KMS-11 (cell line): ENCODE measurements around the gene RFT1.

Experiments used
- H2AFZ ChIP-seq: fragments of 200-600 bp; sonication (generic); 2 replicates; pipeline ENCODE4 v1.6.1; 2016; ENCODE audit warnings: antibody characterized with exemption, mixed run types, low read depth
- H3K27ac ChIP-seq: fragments of 200-600 bp; sonication (generic); 2 replicates; pipeline ENCODE4 v1.6.1; 2016; ENCODE audit warnings: mild to moderate bottlenecking, mixed run types
- H3K27me3 ChIP-seq: fragments of 200-600 bp; sonication (generic); 2 replicates; pipeline ENCODE4 v1.6.1; 2017; ENCODE audit warnings: mild to moderate bottlenecking, low read depth, mixed run types, moderate library complexity; ENCODE audit not compliant: insufficient read depth
- H3K36me3 ChIP-seq: fragments of 200-600 bp; sonication (generic); 2 replicates; pipeline ENCODE4 v1.6.1; 2017; ENCODE audit warnings: mild to moderate bottlenecking, mixed run types; ENCODE audit not compliant: insufficient read depth
- H3K4me1 ChIP-seq: fragments of 200-600 bp; sonication (generic); 2 replicates; pipeline ENCODE4 v1.6.1; 2016; ENCODE audit warnings: mild to moderate bottlenecking, low read depth, mixed run types; ENCODE audit not compliant: poor library complexity, severe bottlenecking
- H3K4me2 ChIP-seq: fragments of 200-600 bp; sonication (generic); 2 replicates; pipeline ENCODE4 v1.7.0; 2016; ENCODE audit warnings: mild to moderate bottlenecking, mixed run types
- H3K4me3 ChIP-seq: fragments of 200-600 bp; sonication (generic); IDR thresholded peaks from 2 replicates; pipeline ENCODE4 v1.6.1; 2017; ENCODE audit warnings: low read depth, low read length, mixed read lengths; ENCODE audit not compliant: insufficient read depth
- H3K79me2 ChIP-seq: fragments of 200-600 bp; sonication (generic); 2 replicates; pipeline ENCODE4 v1.6.1; 2016; ENCODE audit warnings: low read depth, mixed run types; ENCODE audit not compliant: insufficient read depth
- H3K9ac ChIP-seq: fragments of 200-600 bp; sonication (generic); 2 replicates; pipeline ENCODE4 v1.6.1; 2016; ENCODE audit warnings: mild to moderate bottlenecking, mixed run types
- H4K20me1 ChIP-seq: fragments of 200-600 bp; sonication (generic); 2 replicates; pipeline ENCODE4 v1.6.1; 2016; ENCODE audit warnings: mild to moderate bottlenecking, mixed run types; ENCODE audit not compliant: insufficient read depth
- TF ChIP-seq, protein P1 (sequence below): fragments of 200-600 bp; sonication (generic); conservative IDR thresholded peaks from 2 replicates; pipeline ENCODE4 v1.6.1; 2017; ENCODE audit warnings: low read depth, mild to moderate bottlenecking, antibody characterized with exemption, low read length, moderate library complexity, mixed read lengths

The RFT1 gene

DNA sequence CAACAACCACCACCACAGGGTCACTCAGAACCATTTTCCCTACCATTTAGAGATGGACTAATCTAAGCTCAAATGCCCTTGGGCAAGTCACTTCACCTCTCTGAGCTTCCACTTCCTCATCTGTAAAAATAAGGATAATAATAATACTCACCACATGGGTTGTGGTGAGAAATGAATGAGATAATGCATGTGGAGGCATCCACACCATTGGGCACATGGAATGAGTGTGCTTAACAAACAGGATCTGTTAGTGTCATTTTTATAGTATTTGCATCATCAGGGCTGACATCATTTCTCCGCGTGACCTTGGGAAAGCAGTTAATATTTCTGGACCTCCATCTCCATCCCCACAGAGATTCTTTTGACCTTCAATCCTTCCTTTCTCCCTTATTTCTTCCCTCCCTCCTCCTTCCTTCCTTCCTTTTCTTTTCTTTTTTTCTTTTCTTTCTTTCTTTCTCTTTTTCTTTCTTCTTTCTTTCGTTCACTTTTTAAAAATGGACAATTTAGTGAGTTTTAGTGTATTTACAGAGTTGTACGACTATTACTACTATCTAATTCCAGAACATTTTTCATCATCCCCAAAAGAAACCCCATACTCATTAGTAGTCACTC lies 7.7 kb upstream of the RFT1 start:
- H3K27me3 ChIP-seq, result no peaks in the 10 kb centered on the region
- H3K79me2 ChIP-seq, result no peaks in the 10 kb centered on the region
- TF ChIP-seq, protein P1, sequence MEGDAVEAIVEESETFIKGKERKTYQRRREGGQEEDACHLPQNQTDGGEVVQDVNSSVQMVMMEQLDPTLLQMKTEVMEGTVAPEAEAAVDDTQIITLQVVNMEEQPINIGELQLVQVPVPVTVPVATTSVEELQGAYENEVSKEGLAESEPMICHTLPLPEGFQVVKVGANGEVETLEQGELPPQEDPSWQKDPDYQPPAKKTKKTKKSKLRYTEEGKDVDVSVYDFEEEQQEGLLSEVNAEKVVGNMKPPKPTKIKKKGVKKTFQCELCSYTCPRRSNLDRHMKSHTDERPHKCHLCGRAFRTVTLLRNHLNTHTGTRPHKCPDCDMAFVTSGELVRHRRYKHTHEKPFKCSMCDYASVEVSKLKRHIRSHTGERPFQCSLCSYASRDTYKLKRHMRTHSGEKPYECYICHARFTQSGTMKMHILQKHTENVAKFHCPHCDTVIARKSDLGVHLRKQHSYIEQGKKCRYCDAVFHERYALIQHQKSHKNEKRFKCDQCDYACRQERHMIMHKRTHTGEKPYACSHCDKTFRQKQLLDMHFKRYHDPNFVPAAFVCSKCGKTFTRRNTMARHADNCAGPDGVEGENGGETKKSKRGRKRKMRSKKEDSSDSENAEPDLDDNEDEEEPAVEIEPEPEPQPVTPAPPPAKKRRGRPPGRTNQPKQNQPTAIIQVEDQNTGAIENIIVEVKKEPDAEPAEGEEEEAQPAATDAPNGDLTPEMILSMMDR, result no peak
- no peak overlapping the region for H2AFZ ChIP-seq
- no peak overlapping the region for H3K27ac ChIP-seq
- H4K20me1 ChIP-seq, result no peaks in the 10 kb centered on the region
- H3K4me3 ChIP-seq, result no peak overlapping the region
- H3K4me1 ChIP-seq, result peaks cover 3% of the 10 kb centered on the region
- no peak overlapping the region for H3K4me2 ChIP-seq
- H3K36me3 ChIP-seq, result no peaks in the 10 kb centered on the region
- H3K9ac ChIP-seq, result no peak overlapping the region

DNA sequence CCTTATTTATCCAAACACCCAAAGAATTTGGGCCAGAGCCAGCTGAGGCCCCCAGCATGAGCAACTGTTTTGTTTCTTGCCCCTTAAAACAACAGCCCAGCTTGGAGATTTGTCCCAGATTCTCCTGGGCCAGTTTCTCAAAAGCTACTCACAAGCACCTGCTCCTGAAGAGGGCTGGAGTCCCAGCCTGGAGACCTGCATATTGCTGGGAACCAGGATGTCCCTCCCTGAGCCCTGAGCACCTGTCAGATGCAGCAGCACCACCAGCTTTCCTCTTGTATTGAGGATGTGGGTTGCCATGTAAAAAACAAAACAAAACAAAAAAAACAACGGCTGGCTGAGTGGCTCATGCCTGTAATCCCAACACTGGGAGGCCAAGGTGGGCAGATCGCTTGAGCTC lies 7.0 kb upstream of the RFT1 start:
- no peaks in the 10 kb centered on the region for H4K20me1 ChIP-seq
- H3K4me1 ChIP-seq, result peaks cover 3% of the 10 kb centered on the region
- no peak overlapping the region for H3K9ac ChIP-seq
- H3K27ac ChIP-seq, result no peak overlapping the region
- TF ChIP-seq, protein P1, result no peak
- H3K27me3 ChIP-seq, result no peaks in the 10 kb centered on the region
- no peak overlapping the region for H3K4me3 ChIP-seq
- no peaks in the 10 kb centered on the region for H3K79me2 ChIP-seq
- no peak overlapping the region for H3K4me2 ChIP-seq
- no peak overlapping the region for H2AFZ ChIP-seq
- no peaks in the 10 kb centered on the region for H3K36me3 ChIP-seq

DNA sequence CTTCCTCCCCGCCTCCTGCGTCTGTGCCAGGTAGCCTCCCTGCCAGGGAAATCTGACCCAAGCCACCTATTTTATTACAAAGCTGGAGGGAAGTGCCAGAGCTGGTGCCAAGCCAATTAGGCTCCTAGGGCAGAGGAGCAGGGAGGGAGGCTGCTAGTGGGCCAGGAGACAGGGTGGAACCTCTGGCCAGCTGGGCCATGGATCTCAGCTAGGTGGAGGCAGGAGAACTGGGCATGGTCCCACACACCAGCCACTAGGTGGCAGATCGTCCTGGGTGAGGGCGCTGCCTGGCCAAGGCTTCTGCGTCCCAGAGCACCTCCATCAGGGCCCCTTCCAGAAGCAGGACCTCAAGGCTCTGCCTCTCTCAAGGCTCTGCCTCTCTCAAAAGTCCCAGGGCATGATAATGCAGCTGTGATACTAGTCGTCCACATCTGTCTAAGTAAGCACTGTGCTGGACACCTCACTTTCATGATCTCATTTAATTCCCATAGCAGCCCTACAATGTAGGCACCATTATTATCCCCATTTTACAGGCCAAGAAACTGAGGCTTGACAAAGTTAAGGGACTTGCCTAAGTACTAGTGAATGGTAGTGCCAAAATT lies 4.5 kb upstream of the RFT1 start:
- Histone ChIP-seq H3K9ac (no peak overlapping the region), H4K20me1 (no peaks in the 10 kb centered on the region), H3K4me1 (peaks cover 7% of the 10 kb centered on the region), H2AFZ (no peak overlapping the region), H3K27me3 (no peaks in the 10 kb centered on the region), H3K27ac (no peak overlapping the region), H3K4me3 (no peak overlapping the region), H3K36me3 (no peaks in the 10 kb centered on the region), H3K79me2 (peaks cover 4% of the 10 kb centered on the region; the same call in 1 of the 2 replicates), H3K4me2 (no peak overlapping the region)
- TF ChIP-seq, protein P1, result peak; percentile 72

DNA sequence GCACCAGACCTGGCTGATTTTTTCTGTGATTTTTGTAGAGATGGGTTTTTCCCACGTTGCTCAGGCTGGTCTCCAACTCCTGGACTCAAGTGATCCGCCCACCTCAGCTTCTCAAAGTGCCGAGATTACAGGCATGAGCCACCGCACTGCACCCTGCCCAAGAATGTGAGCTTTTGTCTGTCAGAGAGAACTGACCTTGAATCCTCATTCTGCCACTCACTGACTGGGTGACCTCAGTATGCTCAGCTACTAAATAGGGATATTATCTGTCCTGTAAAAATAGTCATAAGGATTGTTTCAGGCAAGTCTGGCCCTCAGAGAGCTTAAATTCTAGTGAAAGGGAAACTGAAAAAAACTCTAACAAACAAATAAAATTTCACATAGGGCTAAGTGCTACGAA lies 2.1 kb upstream of the RFT1 start:
- Histone ChIP-seq H3K9ac (no peak overlapping the region), H3K4me3 (no peak overlapping the region), H3K27me3 (no peaks in the 10 kb centered on the region), H3K27ac (no peak overlapping the region), H3K4me1 (peaks cover 12% of the 10 kb centered on the region), H2AFZ (no peak overlapping the region), H3K79me2 (peaks cover 15% of the 10 kb centered on the region; the same call in 1 of the 2 replicates), H3K36me3 (no peaks in the 10 kb centered on the region), H3K4me2 (no peak overlapping the region), H4K20me1 (no peaks in the 10 kb centered on the region)
- TF ChIP-seq, protein P1, result no peak
